NCI-H1417 (cell line): Measurements from ENCODE around the gene IDNK.

Experiments used
- DNase-seq, 3 experiments: peaks; one replicate each; lab custom pipeline; 2025; lab: John Stamatoyannopoulos, UW

IDNK gene

DNA sequence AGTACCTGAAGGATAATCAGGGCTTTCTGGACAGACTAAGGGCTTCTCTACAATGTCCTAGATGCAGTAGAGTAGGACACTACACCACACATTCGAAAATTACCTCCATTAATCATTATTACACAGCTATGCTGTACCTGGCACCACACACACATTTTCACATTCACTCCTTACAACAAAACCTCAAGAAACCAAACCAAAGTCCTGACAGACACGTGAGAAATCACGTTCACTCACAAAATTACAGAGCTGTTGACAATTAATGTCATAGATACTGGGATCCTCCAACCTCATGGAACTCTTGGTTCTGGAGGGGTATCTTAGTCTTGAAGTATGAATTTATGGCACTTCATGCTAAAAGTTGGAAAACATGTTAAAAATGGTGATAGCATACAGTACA is 68.5 kb downstream of the IDNK start:
- no peak for DNase-seq
